ENCODE measurements around the gene ATP2B2.

The ATP2B2 gene

GRCh38 chr3:10489746-10490483, 15.5 kb downstream of the ATP2B2 start:
- no peak overlapping the region for H3K27ac ChIP-seq
- TF ChIP-seq CTCF (conservative IDR thresholded peaks at IDR 0.05) = no peak

- H3K27ac ChIP-seq = no peak overlapping the region
- no peak for TF ChIP-seq CTCF (conservative IDR thresholded peaks at IDR 0.05)
Measured at GRCh38 chr3:10487988-10488633, 17.3 kb downstream of the ATP2B2 start.

GRCh38 chr3:10485806-10486205, 19.6 kb downstream of the ATP2B2 start:
- no peak overlapping the region for H3K27ac ChIP-seq
- no peak for TF ChIP-seq CTCF (conservative IDR thresholded peaks at IDR 0.05)

- no peak for TF ChIP-seq CTCF (conservative IDR thresholded peaks at IDR 0.05)
- H3K27ac ChIP-seq = no peak overlapping the region
Measured at GRCh38 chr3:10485380-10485779, 20.0 kb downstream of the ATP2B2 start.

GRCh38 chr3:10484709-10485108, 20.7 kb downstream of the ATP2B2 start:
- no peak overlapping the region for H3K27ac ChIP-seq
- no peak for TF ChIP-seq CTCF (conservative IDR thresholded peaks at IDR 0.05)

GRCh38 chr3:10483686-10484345, 21.6 kb downstream of the ATP2B2 start:
- TF ChIP-seq CTCF (conservative IDR thresholded peaks at IDR 0.05) = no peak
- no peak overlapping the region for H3K27ac ChIP-seq

- H3K27ac ChIP-seq = no peak overlapping the region
- TF ChIP-seq CTCF (conservative IDR thresholded peaks at IDR 0.05) = no peak
Measured at GRCh38 chr3:10483364-10483675, 22.1 kb downstream of the ATP2B2 start.
